ENCODE measurements around the gene GHRL. TPM values are rescaled to one million over a fixed set of nuclear protein-coding genes. Genes with fewer than 3 reads are reported as not detected.

GHRL gene
- total RNA-seq, 1 experiment from 2014 or later = not detected

GRCh38 chr3:10253731-10254130 lies 39.0 kb downstream of the GHRL start:
- H2AFZ ChIP-seq (ENCODE audit: low read depth, low read length, poor library complexity, severe bottlenecking) = no peak overlapping the region
- RAD21 ChIA-PET (ENCODE audit: low non-redundant PET in 1 of 2, low total read pairs in 2 of 2, uncharacterized antibody in 2 of 2, unreplicated experiment in 2 of 2) = no interaction called here
- H3K4me3 ChIP-seq (replicated peaks in 1 of 2; ENCODE audit: low read depth in 1 of 2, low read length in 2 of 2) = no peak overlapping the region
- no TSS peak for BruUV-seq (replicated peaks)
- H3K4me2 ChIP-seq (ENCODE audit: low read length) = no peak overlapping the region
- DNase-seq (ENCODE audit: low read depth, low spot score) = no peak
- POLR2A ChIA-PET = no interaction called here
- no peak for ATAC-seq
- no peaks in the 10 kb centered on the region for H3K9me2 ChIP-seq (ENCODE audit: insufficient read depth)
- no peaks in the 10 kb centered on the region for H4K20me1 ChIP-seq (ENCODE audit: insufficient read depth)
- H3K27ac ChIP-seq (ENCODE audit: low read depth, low read length) = no peak overlapping the region
- H3K79me2 ChIP-seq (ENCODE audit: insufficient read depth, low read length) = peaks cover 78% of the 10 kb centered on the region
- H3K36me3 ChIP-seq (ENCODE audit: control insufficient read depth in 1 of 2, insufficient read depth in 2 of 2, low read length in 2 of 2) = peaks cover 8 to 35% of the 10 kb centered on the region in 2 experiments; a peak in 3 of 4 replicates
- peaks cover 3 to 13% of the 10 kb centered on the region in 2 experiments; a peak in 2 of 4 replicates for H3K4me1 ChIP-seq (ENCODE audit: control insufficient read depth in 1 of 2, insufficient read depth in 2 of 2, low read length in 2 of 2)
- intact Hi-C loops (cut with micrococcal nuclease) = no loop called here
- H3K9me3 ChIP-seq (ENCODE audit: control insufficient read depth in 1 of 2, insufficient read depth in 1 of 2, low read depth in 1 of 2, low read length in 2 of 2) = no peaks in the 10 kb centered on the region
- CTCF ChIA-PET = no interaction called here
- TF ChIP-seq YY1 (IDR thresholded peaks at IDR 0.05; ENCODE audit: extremely low read depth, insufficient replicate concordance, low read depth, low read length) (no peak), ELF1 (IDR thresholded peaks at IDR 0.05; ENCODE audit: borderline replicate concordance, low read depth) (no peak), SRF (IDR thresholded peaks at IDR 0.05; ENCODE audit: low read depth) (no peak), EGR1 (IDR thresholded peaks at IDR 0.05; ENCODE audit: low read depth) (no peak), CTCF (IDR thresholded peaks at IDR 0.05 in 2 of 3, conservative IDR thresholded peaks at IDR 0.05 in 1 of 3; ENCODE audit: borderline replicate concordance in 1 of 3, insufficient read depth in 1 of 3, low read depth in 2 of 3, low read length in 2 of 3) (no peak), EZH2 (IDR thresholded peaks at IDR 0.05) (no peak), FOSL1 (IDR thresholded peaks at IDR 0.05; ENCODE audit: low read depth) (no peak), TCF7L2 (IDR thresholded peaks at IDR 0.05; ENCODE audit: borderline replicate concordance, extremely low read depth, insufficient read depth, insufficient read length) (no peak), MAX (IDR thresholded peaks at IDR 0.05) (no peak), POLR2AphosphoS5 (IDR thresholded peaks at IDR 0.05; ENCODE audit: low read depth, low read length) (no peak), ZNF274 (IDR thresholded peaks at IDR 0.05; ENCODE audit: low read depth, low read length) (no peak), POLR2A (IDR thresholded peaks at IDR 0.05; ENCODE audit: borderline replicate concordance, extremely low read depth, insufficient read depth, insufficient read length) (no peak), JUND (IDR thresholded peaks at IDR 0.05) (no peak), RAD21 (IDR thresholded peaks at IDR 0.05; ENCODE audit: low read depth) (no peak), SP1 (IDR thresholded peaks at IDR 0.05; ENCODE audit: low read depth) (no peak), EZH2phosphoT487 (IDR thresholded peaks at IDR 0.05; ENCODE audit: borderline replicate concordance) (no peak), CEBPB (IDR thresholded peaks at IDR 0.05; ENCODE audit: low read depth) (no peak), REST (IDR thresholded peaks at IDR 0.05; ENCODE audit: low read depth) (no peak)
- no peak overlapping the region for H3K9ac ChIP-seq (ENCODE audit: low read length)
- H3K27me3 ChIP-seq (ENCODE audit: insufficient read depth, low read length) = no peaks in the 10 kb centered on the region

All from HCT116 (cell line).